OCI-LY1 (cell line): ENCODE data around the gene CREB5.

Experiments
- H2AFZ ChIP-seq: fragments of 200-600 bp; sonication (generic), shearing (Covaris generic); 2 replicates; pipeline ENCODE4 v1.6.0; 2014; ENCODE audit warnings: antibody characterized with exemption, mild to moderate bottlenecking, low read length
- H3F3A ChIP-seq: fragments of 200-600 bp; sonication (generic), shearing (Covaris generic); 2 replicates; pipeline ENCODE4 v1.6.0; 2014; ENCODE audit warnings: mild to moderate bottlenecking, antibody characterized with exemption, low read length, moderate library complexity; ENCODE audit not compliant: insufficient read depth
- H3K27ac ChIP-seq: fragments of 200-600 bp; sonication (generic); 2 replicates; pipeline ENCODE4 v1.5.1; 2014; ENCODE audit warnings: low read length, mixed run types, mild to moderate bottlenecking, low read depth; ENCODE audit not compliant: poor library complexity, severe bottlenecking
- H3K27me3 ChIP-seq: fragments of 200-600 bp; sonication (generic); 2 replicates; pipeline ENCODE4 v1.6.0; 2014; ENCODE audit warnings: antibody characterized with exemption, mild to moderate bottlenecking, low read length, moderate library complexity; ENCODE audit not compliant: insufficient read depth
- H3K36me3 ChIP-seq: fragments of 200-600 bp; sonication (generic); 2 replicates; pipeline ENCODE4 v1.6.1; 2014; ENCODE audit warnings: mild to moderate bottlenecking, antibody characterized with exemption, low read length, moderate library complexity, mixed read lengths; ENCODE audit not compliant: insufficient read depth
- H3K4me1 ChIP-seq: fragments of 200-600 bp; sonication (generic); 2 replicates; pipeline ENCODE4 v1.5.1; 2014; ENCODE audit warnings: mild to moderate bottlenecking, low read length, moderate library complexity; ENCODE audit not compliant: insufficient read depth, severe bottlenecking
- H3K4me2 ChIP-seq: fragments of 200-600 bp; sonication (generic), shearing (Covaris generic); 2 replicates; pipeline ENCODE4 v1.6.1; 2014; ENCODE audit warnings: low read length
- H3K4me3 ChIP-seq: fragments of 200-600 bp; sonication (generic); 2 replicates; pipeline ENCODE4 v1.5.1; 2014; ENCODE audit warnings: low read length, low read depth, mild to moderate bottlenecking, mixed read lengths; ENCODE audit not compliant: poor library complexity, severe bottlenecking
- H3K79me2 ChIP-seq: fragments of 200-600 bp; shearing (Covaris generic); 2 replicates; pipeline ENCODE4 v1.6.1; 2016; ENCODE audit warnings: mixed run types, low read length, mixed read lengths; ENCODE audit not compliant: insufficient read depth
- H3K9ac ChIP-seq: fragments of 200-600 bp; sonication (generic), shearing (Covaris generic); 2 replicates; pipeline ENCODE4 v1.6.1; 2014; ENCODE audit warnings: mild to moderate bottlenecking, low read length, mixed read lengths
- H3K9me2 ChIP-seq: fragments of 200-600 bp; sonication (generic), shearing (Covaris generic); 2 replicates; pipeline ENCODE4 v1.6.1; 2014; ENCODE audit warnings: low read depth, mild to moderate bottlenecking, low read length, mixed read lengths
- H3K9me3 ChIP-seq: fragments of 200-600 bp; shearing (Covaris generic); 2 replicates; pipeline ENCODE4 v1.6.1; 2014; ENCODE audit warnings: low read length, mixed read lengths
- H4K20me1 ChIP-seq: fragments of 200-600 bp; sonication (generic), shearing (Covaris generic); 2 replicates; pipeline ENCODE4 v1.6.0; 2016; ENCODE audit warnings: mild to moderate bottlenecking, low read length; ENCODE audit not compliant: insufficient read depth
- CTCF ChIP-seq: fragments of 200-600 bp; sonication (generic), shearing (Covaris generic); IDR thresholded peaks from 2 replicates; pipeline ENCODE4 v1.5.1; 2017; ENCODE audit warnings: mild to moderate bottlenecking, antibody characterized with exemption, low read length, moderate library complexity, mixed read lengths
- EZH2 ChIP-seq: fragments of 200-600 bp; sonication (generic), shearing (Covaris generic); IDR thresholded peaks from 2 replicates; pipeline ENCODE4 v1.8.0; 2017; ENCODE audit warnings: borderline replicate concordance, mixed run types, mild to moderate bottlenecking, antibody characterized with exemption, low read length, moderate library complexity, mixed read lengths

The CREB5 gene

GRCh38 chr7:28744951-28745350 is 332.6 kb downstream of the CREB5 start:
- no peaks in the 10 kb centered on the region for H3K9me2 ChIP-seq
- no peaks in the 10 kb centered on the region for H3K79me2 ChIP-seq
- no peaks in the 10 kb centered on the region for H3K27me3 ChIP-seq
- H4K20me1 ChIP-seq = no peaks in the 10 kb centered on the region; the same call in 1 of the 2 replicates
- H3K4me2 ChIP-seq = no peak overlapping the region
- no peaks in the 10 kb centered on the region for H3K9me3 ChIP-seq
- no peaks in the 10 kb centered on the region for H3F3A ChIP-seq
- H3K36me3 ChIP-seq = no peaks in the 10 kb centered on the region; the same call in 1 of the 2 replicates
- TF ChIP-seq EZH2 (no peak), CTCF (no peak)
- no peak overlapping the region for H3K27ac ChIP-seq
- no peak overlapping the region for H3K9ac ChIP-seq
- H3K4me1 ChIP-seq = peaks cover 11% of the 10 kb centered on the region
- no peak overlapping the region for H2AFZ ChIP-seq
- H3K4me3 ChIP-seq = no peak overlapping the region

- Histone ChIP-seq H2AFZ (no peak overlapping the region), H3K27me3 (no peaks in the 10 kb centered on the region), H3K9ac (no peak overlapping the region), H3K9me2 (no peaks in the 10 kb centered on the region), H4K20me1 (no peaks in the 10 kb centered on the region; the same call in 1 of the 2 replicates), H3K4me3 (no peak overlapping the region), H3K9me3 (no peaks in the 10 kb centered on the region), H3K4me2 (no peak overlapping the region), H3K36me3 (no peaks in the 10 kb centered on the region; the same call in 1 of the 2 replicates), H3K27ac (no peak overlapping the region), H3F3A (no peaks in the 10 kb centered on the region), H3K4me1 (peaks cover 11% of the 10 kb centered on the region), H3K79me2 (no peaks in the 10 kb centered on the region)
- TF ChIP-seq EZH2 = no peak
- no peak for TF ChIP-seq CTCF
These were observed 333.0 kb downstream of the CREB5 start for GRCh38 chr7:28745351-28745750.

GRCh38 chr7:28747404-28747803 is 335.1 kb downstream of the CREB5 start:
- H3K79me2 ChIP-seq = no peaks in the 10 kb centered on the region
- TF ChIP-seq EZH2 (no peak), CTCF (no peak)
- H3K9me2 ChIP-seq = no peaks in the 10 kb centered on the region
- H3F3A ChIP-seq = no peaks in the 10 kb centered on the region
- H3K27me3 ChIP-seq = no peaks in the 10 kb centered on the region
- H3K9me3 ChIP-seq = no peaks in the 10 kb centered on the region
- H4K20me1 ChIP-seq = no peaks in the 10 kb centered on the region
- no peak overlapping the region for H3K4me2 ChIP-seq
- H3K4me1 ChIP-seq = peaks cover 17% of the 10 kb centered on the region
- no peaks in the 10 kb centered on the region for H3K36me3 ChIP-seq
- no peak overlapping the region for H2AFZ ChIP-seq
- H3K9ac ChIP-seq = no peak overlapping the region
- no peak overlapping the region for H3K4me3 ChIP-seq
- H3K27ac ChIP-seq = no peak overlapping the region
